GM12864 (cell line): ENCODE data around the gene RNF19B.

Source experiments
- DNase-seq: peaks from one replicate; pipeline ENCODE4 v3.0.0-alpha.2; 2011; ENCODE audit warnings: low read depth
- H3K4me3 ChIP-seq: 2 replicates; pipeline ENCODE4 v1.5.1; 2011; ENCODE audit warnings: mild to moderate bottlenecking, low read depth, low read length, control low read depth
- TF ChIP-seq, protein P1 (sequence below): IDR thresholded peaks from 2 replicates; pipeline ENCODE4 v1.5.1; 2011; ENCODE audit warnings: low read depth, mild to moderate bottlenecking, moderate library complexity, low read length, control low read depth, inconsistent platforms; ENCODE audit errors: missing control alignments

Gene RNF19B

DNA sequence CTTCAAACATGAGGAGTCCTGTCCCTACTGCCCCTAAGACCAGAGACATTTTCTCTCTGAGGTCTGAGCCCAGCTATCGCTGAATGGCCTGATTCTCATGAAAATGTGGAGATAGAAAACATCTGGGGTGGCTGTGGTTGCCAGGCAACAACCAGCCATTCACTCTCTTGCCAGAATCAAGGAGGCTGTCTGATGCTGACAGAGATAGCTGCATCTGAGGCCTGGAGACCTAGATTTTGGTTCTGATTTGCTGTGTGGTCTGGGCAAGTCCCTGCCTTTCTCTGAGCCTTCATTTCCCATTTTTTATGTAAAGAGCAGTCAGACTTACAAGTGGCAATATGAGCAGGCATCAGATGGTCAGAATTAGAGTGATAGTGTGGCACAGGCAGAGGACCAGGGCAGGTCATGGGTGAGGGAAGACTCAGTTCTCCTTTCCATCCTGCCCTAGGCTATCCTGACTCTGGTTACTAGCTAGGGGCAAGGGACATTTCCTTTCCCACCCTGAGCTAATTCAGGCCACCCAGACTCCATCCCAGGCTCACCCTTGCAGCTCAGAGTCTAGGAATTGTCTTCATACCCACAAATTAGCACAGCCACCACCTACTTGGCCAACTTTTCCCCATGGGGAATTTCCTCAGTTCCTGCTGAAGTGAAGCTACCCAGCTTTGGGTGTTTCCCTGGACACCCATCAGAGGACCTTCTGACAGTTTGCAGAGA lies 20.0 kb upstream of the RNF19B start:
- DNase-seq = no peak

DNA sequence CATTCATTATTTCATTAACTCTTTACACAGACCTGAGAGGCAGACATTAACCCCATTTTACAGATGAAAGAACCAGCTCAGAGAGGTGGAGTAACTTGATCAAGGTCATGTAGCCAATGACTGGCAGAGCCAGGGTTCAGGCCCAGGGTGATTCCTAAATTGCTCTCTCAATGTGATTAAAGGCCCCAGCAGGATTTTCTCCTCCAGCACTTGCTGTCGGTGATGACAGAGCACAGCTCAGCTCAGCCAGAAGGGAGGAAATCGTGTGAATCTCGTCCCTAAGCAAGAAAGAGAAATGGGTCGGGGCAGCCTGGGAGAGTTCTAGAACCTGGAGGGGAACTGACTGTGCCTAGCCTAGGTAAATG lies 19.5 kb upstream of the RNF19B start:
- TF ChIP-seq, protein P1, sequence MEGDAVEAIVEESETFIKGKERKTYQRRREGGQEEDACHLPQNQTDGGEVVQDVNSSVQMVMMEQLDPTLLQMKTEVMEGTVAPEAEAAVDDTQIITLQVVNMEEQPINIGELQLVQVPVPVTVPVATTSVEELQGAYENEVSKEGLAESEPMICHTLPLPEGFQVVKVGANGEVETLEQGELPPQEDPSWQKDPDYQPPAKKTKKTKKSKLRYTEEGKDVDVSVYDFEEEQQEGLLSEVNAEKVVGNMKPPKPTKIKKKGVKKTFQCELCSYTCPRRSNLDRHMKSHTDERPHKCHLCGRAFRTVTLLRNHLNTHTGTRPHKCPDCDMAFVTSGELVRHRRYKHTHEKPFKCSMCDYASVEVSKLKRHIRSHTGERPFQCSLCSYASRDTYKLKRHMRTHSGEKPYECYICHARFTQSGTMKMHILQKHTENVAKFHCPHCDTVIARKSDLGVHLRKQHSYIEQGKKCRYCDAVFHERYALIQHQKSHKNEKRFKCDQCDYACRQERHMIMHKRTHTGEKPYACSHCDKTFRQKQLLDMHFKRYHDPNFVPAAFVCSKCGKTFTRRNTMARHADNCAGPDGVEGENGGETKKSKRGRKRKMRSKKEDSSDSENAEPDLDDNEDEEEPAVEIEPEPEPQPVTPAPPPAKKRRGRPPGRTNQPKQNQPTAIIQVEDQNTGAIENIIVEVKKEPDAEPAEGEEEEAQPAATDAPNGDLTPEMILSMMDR = no peak
- DNase-seq = no peak
- H3K4me3 ChIP-seq = no peak overlapping the region

More for the DNA sequence above, 20.0 kb upstream of the RNF19B start:
- H3K4me3 ChIP-seq = no peak overlapping the region
- TF ChIP-seq, protein P1 = no peak

DNA sequence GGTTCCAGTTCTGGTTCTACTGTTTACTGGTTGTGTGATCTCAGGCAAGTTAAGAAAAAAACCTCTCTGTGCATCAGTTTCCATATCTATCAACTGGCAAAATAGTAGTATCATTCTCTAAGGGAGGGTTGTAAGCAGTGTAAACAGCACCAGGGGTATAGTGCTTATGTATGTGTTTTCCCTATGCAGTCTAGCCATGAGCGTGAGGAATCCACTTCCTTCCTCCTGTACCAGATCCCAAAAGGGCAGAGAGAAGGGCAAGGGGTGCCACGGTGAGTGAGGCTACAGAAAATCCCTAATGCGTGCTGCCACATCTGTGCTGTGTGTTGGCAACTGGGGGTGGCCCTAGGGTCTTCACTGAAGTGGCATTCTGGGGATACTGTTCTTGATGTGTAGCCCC lies 18.4 kb upstream of the RNF19B start:
- TF ChIP-seq, protein P1 = no peak
- no peak for DNase-seq
- H3K4me3 ChIP-seq = no peak overlapping the region

DNA sequence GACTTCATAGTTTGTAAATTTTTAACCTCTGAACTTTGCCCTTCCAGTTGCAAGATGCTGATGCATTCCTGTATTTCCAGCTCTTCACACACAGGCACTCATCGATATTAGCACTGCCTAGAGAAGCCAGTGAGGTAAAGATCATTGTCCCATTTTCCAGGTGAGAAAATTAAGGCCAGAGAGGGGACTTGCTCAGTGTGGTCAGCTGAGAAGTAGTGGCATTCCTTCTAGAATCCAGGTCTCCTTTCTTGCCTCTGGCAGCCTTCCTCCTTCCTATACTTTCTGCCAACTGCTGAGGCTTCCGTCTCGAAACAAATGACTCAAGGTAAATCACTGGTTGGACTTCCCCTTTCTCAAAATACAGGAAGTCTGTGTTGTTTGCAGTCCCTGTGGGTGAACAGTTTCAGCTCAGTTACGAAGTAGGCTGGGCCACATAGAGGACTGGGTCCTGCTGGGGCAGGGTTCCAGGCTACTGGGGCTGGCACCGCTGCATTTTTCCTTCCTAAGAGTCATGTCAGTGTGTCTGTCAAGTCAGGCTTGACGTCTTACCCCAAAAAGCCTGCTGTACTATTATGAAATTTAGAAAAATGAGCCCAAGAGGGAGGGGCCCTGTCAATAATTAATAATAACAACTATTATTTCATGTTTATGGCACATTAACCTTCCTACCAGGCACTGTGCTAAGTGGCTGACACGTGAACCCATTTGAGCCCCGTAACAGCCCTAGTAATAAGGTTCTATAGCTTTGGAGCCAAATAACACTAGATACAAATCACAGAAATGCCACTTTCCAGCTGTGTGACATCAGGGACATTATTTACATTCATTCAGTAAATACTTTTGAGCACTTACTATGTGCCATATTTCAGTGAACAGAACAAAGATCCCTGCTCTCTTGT lies 16.6 kb upstream of the RNF19B start:
- TF ChIP-seq, protein P1 = no peak
- peak overlapping the region; percentile 34 for H3K4me3 ChIP-seq
- peak; percentile 86 for DNase-seq

DNA sequence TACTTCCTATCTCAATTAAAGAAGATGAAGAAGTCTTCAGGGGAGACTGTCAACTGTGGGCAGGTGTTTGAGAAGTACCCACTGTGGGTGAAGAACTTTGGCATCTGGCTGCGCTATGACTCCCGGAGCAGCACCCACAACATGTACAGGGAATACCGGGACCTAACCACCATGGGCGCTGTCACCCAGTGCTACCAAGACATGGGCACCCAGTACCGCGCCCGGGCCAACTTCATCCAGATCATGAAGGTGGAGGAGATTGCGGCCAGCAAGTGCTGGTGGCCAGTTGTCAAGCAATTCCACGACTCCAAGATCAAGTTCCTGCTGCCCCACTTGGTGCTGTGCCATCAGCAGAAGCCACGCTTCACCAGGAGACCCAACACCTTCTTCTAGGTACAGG lies 15.5 kb upstream of the RNF19B start:
- TF ChIP-seq, protein P1 = no peak
- DNase-seq = no peak

DNA sequence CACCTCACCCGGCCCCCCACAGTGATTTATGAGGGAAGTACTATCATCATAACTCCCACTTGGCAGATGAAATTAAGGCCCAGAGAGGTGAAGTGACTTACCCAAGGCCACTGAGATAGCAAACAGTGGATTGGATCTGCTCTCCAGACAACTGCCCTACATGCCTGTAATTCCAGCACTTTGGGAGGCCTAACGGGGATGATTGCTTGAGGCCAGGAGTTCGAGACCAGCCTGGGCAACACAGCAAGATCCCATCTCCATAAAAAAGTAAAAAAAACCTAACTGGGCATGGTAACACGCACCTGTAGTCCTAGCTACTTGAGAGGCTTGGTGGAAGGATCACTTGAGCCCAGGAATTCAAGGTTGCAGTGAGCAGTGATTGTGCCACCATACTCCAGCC lies 14.2 kb upstream of the RNF19B start:
- no peak for DNase-seq
- no peak overlapping the region for H3K4me3 ChIP-seq
- TF ChIP-seq, protein P1 = no peak

More for the DNA sequence above, 15.5 kb upstream of the RNF19B start:
- no peak overlapping the region for H3K4me3 ChIP-seq
